Right lobe of liver (tissue), 6 donors: ENCODE measurements around the gene HS6ST2. TPM values are rescaled to one million over a fixed set of nuclear protein-coding genes. Genes with fewer than 3 reads are reported as not detected.

ENCODE experiments used
- ATAC-seq, 4 donors: fragments of 200-7000 bp; cut with Tn5 transposase; one replicate each; pipeline ENCODE4 v1.9.1; 2020; ENCODE audit warnings: mild to moderate bottlenecking in 4 of 4, moderate library complexity in 4 of 4
- DNase-seq, 3 donors: peaks; one replicate each; pipeline ENCODE4 v3.0.0-alpha.2; 2020
- H3K27ac ChIP-seq, 3 donors: fragments of 200-600 bp; one replicate each; pipeline ENCODE4 v1.8.0; 2022
- H3K27me3 ChIP-seq, 2 donors: fragments of 200-600 bp; one replicate each; pipeline ENCODE4 v1.8.0; 2022
- H3K36me3 ChIP-seq, 4 donors: fragments of 200-600 bp; sonication (generic) in 1 of 4; one replicate each; pipeline versions ENCODE4 v1.5.1 to v1.8.0; 2017 to 2022; ENCODE audit warnings: control low read depth in 1 of 4
- H3K4me1 ChIP-seq, 4 donors: fragments of 200-600 bp; sonication (generic) in 1 of 4; one replicate each; pipeline versions ENCODE4 v1.5.1 to v1.8.0; 2017 to 2022; ENCODE audit warnings: control low read depth in 1 of 4
- H3K4me3 ChIP-seq, 3 donors: fragments of 200-600 bp; one replicate each; pipeline ENCODE4 v1.8.0; 2022
- H3K9me3 ChIP-seq, 4 donors: fragments of 200-600 bp; sonication (generic) in 1 of 4; one replicate each; pipeline versions ENCODE4 v1.5.1 to v1.8.0; 2017 to 2022; ENCODE audit warnings: control low read depth in 1 of 4
- CTCF ChIP-seq, 4 donors: fragments of 200-600 bp in 3 of 4; fragments of 450-650 bp in 1 of 4; IDR thresholded peaks; one replicate each; pipeline versions ENCODE4 v1.5.1 to v1.8.0; 2016 to 2022; ENCODE audit warnings: antibody characterized with exemption in 4 of 4, mild to moderate bottlenecking in 2 of 4
- POLR2A ChIP-seq: fragments of 450-650 bp; IDR thresholded peaks from one replicate; pipeline ENCODE4 v1.6.1; 2017; ENCODE audit warnings: antibody characterized with exemption, mild to moderate bottlenecking
- WGBS: methylation state at CpG from one replicate; pipeline ENCODE4 v1.1.6; 2018; ENCODE audit warnings: low coverage, low lambda C conversion rate; ENCODE audit not compliant: insufficient coverage; ENCODE audit errors: missing lambda C conversion rate; 5-methylcytosine and 5-hydroxymethylcytosine counted together
- intact Hi-C, 2 donors: fragments of 100-400 bp; cut with DNase I; formaldehyde crosslinking; loops; one replicate each; pipeline versions ENCODE4 v1.11.2 to v1.14.1; 2022
- total RNA-seq, 6 experiments: library from RNA; depleted of rRNA in 2 of 6; stranded (reverse); fragments of >200 nt in 2 of 6; fragmentation: NEBNext Ultra II Directional in 3 of 6; extraction: Animal tissue kit (Norgen Biotek cat#: 25700) in 3 of 6; gene quantifications; one replicate each; pipeline versions ENCODE4 v1.1.0 to v1.2.4, GENCODE V29; 2016 to 2023
- donor health status: DM: no; HTN: yes; CAD: no.
- donor health status: DM: no; HTN: no; CAD: no.
- donor health status: DM: no; HTN: no; CAD: no.
- donor health status: DM: no; HTN: yes; CAD: no.
- donor health status: DM: no; HTN: yes; CAD: no.

The HS6ST2 gene
- total RNA-seq, 6 experiments from 2014 or later, result 0.09 TPM; not detected in 5

- Histone ChIP-seq H3K9me3 (no peaks in the 10 kb centered on the region), H3K4me3 (no peak overlapping the region), H3K27me3 (no peaks in the 10 kb centered on the region), H3K27ac (no peak overlapping the region), H3K36me3 (no peaks in the 10 kb centered on the region), H3K4me1 (no peaks in the 10 kb centered on the region)
- intact Hi-C loops, result no loop called here
- no peak for DNase-seq
- 40% methylated on average over 4 of the region's 4 CpGs for WGBS
- TF ChIP-seq CTCF (IDR thresholded peaks at IDR 0.05) (no peak), POLR2A (no peak)
- ATAC-seq, result no peak
These were observed 336.3 kb downstream of the HS6ST2 start for GRCh38 chrX:132622130-132622529.

- Histone ChIP-seq H3K27me3 (no peaks in the 10 kb centered on the region), H3K4me1 (no peaks in the 10 kb centered on the region), H3K27ac (no peak overlapping the region), H3K4me3 (no peak overlapping the region), H3K9me3 (no peaks in the 10 kb centered on the region), H3K36me3 (no peaks in the 10 kb centered on the region)
- no peak for TF ChIP-seq CTCF (IDR thresholded peaks at IDR 0.05)
- TF ChIP-seq POLR2A, result no peak
- peak; percentile 56 to 81 (median 67) for ATAC-seq
- no peak for DNase-seq
- intact Hi-C loops, result loop anchor here in 1 of 2 donors (10.0 kb wide), 1 partner anchor 324 kb away; no protein-coding TSS in a partner anchor
- WGBS, result 47% methylated on average over 3 of the region's 3 CpGs
These were observed 339.6 kb downstream of the HS6ST2 start for GRCh38 chrX:132618810-132619209.

- ATAC-seq, result peak; percentile 66 to 71 (median 69)
- TF ChIP-seq POLR2A, result no peak
- peak; percentile 35 to 60 (median 48) for TF ChIP-seq CTCF (IDR thresholded peaks at IDR 0.05)
- Histone ChIP-seq H3K4me1 (no peaks in the 10 kb centered on the region), H3K27ac (no peak overlapping the region), H3K27me3 (peaks cover 0 to 6% of the 10 kb centered on the region in 2 donors), H3K9me3 (no peaks in the 10 kb centered on the region), H3K36me3 (no peaks in the 10 kb centered on the region), H3K4me3 (no peak overlapping the region)
- 7% methylated on average over 2 of the region's 4 CpGs for WGBS
- DNase-seq, result peak in 2 of 3 donors; percentile 24 to 45
- intact Hi-C loops, result loop anchor here in 1 of 2 donors (10.0 kb wide), 1 partner anchor 321 kb away; no protein-coding TSS in a partner anchor
These were observed 342.9 kb downstream of the HS6ST2 start for GRCh38 chrX:132615391-132616131.

- TF ChIP-seq POLR2A (no peak), CTCF (IDR thresholded peaks at IDR 0.05) (peak; percentile 18 to 46 (median 32))
- peak; percentile 53 to 64 (median 60) for ATAC-seq
- no peaks in the 10 kb centered on the region for H3K9me3 ChIP-seq
- H3K4me3 ChIP-seq, result no peak overlapping the region
- no peak overlapping the region for H3K27ac ChIP-seq
- peak in 2 of 3 donors; percentile 24 to 31 for DNase-seq
- WGBS, result 62% methylated on average over 5 of the region's 6 CpGs
- intact Hi-C loops, result loop anchor here in 1 of 2 donors (10.0 kb wide), 1 partner anchor 319 kb away; no protein-coding TSS in a partner anchor
- H3K4me1 ChIP-seq, result no peaks in the 10 kb centered on the region
- no peaks in the 10 kb centered on the region for H3K36me3 ChIP-seq
- peaks cover 0 to 6% of the 10 kb centered on the region in 2 donors for H3K27me3 ChIP-seq
These were observed 344.1 kb downstream of the HS6ST2 start for GRCh38 chrX:132614297-132614696.
